Kidney epithelial cell (primary cell): ENCODE results near the gene PROX1. TPM values are rescaled to one million over a fixed set of nuclear protein-coding genes. Genes with fewer than 3 reads are reported as not detected.

Experiments used
- DNase-seq: peaks from one replicate; pipeline ENCODE4 v3.0.0-alpha.2; 2010; ENCODE audit warnings: low read depth
- H3K27me3 ChIP-seq: 2 replicates; pipeline ENCODE4 v1.6.0; 2011; ENCODE audit warnings: low read length; ENCODE audit not compliant: control insufficient read depth, insufficient read depth
- H3K36me3 ChIP-seq: 2 replicates; pipeline ENCODE4 v1.5.1; 2011; ENCODE audit warnings: low read length; ENCODE audit not compliant: control insufficient read depth, insufficient read depth
- H3K4me3 ChIP-seq: 2 replicates; pipeline ENCODE4 v1.5.1; 2011; ENCODE audit warnings: low read depth, mild to moderate bottlenecking, control low read depth, low read length
- total RNA-seq: library from RNA; depleted of rRNA; stranded (reverse); fragments of >200 nt; gene quantifications from 2 replicates; pipeline ENCODE4 v1.2.3, GENCODE V29; 2015
- TF ChIP-seq, protein P1 (sequence below): IDR thresholded peaks from 2 replicates; pipeline ENCODE4 v1.5.1; 2011; ENCODE audit warnings: mild to moderate bottlenecking, moderate library complexity, low read length, control low read depth, inconsistent platforms; ENCODE audit not compliant: insufficient read depth, poor library complexity, severe bottlenecking

PROX1 gene
- total RNA-seq, 1 donor from 2014 or later, result 0.88 TPM

DNA sequence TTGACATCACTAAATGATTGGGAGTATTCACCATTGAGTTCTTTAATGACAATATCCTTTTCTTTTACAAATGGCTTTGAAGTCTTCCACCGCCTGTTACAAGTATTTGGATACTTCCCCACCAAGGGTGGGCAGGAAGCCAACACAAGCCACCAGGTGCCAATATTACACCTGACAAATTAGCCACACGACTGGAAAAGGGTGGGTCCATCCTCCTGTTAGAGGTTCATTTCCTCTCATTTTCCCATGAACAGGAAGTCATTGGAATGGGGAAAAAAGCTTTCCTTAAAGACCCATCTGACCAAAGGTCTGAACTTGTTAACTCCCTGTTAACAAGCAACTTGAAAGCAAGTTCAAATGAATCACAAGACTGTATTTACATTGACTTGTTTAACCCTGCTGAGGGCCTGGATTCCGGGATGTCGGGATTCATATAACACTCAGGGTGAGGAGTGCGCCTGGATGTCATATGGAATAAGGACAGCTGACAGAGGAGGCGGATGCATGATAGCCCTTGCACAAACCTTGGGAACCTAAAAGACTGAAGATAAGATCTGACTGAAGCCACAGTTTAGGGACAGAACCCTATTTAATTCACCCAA is 40.5 kb upstream of the PROX1 start:
- H3K4me3 ChIP-seq, result no peak overlapping the region

DNA sequence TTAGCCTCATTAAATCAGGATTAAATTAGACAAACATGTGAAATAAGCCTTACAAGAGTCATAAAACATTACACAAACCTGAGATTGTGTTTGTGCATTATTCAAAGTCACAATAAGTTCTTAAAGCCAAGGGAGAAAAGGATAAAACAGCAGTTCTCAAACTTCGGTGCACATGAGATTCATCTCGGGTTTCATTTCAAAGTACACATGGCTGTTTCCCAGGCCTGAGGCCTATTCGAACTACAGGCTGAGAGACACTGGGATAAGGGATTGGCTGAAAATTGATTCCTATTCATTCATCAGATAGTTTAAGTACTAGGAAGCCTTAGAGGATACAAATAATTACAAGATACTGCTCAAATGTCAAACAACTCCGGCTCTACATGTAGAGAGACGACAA is 35.9 kb upstream of the PROX1 start:
- no peak for DNase-seq

More for the DNA sequence above, 40.5 kb upstream of the PROX1 start:
- H3K36me3 ChIP-seq, result no peaks in the 10 kb centered on the region
- no peak for DNase-seq
- TF ChIP-seq, protein P1, sequence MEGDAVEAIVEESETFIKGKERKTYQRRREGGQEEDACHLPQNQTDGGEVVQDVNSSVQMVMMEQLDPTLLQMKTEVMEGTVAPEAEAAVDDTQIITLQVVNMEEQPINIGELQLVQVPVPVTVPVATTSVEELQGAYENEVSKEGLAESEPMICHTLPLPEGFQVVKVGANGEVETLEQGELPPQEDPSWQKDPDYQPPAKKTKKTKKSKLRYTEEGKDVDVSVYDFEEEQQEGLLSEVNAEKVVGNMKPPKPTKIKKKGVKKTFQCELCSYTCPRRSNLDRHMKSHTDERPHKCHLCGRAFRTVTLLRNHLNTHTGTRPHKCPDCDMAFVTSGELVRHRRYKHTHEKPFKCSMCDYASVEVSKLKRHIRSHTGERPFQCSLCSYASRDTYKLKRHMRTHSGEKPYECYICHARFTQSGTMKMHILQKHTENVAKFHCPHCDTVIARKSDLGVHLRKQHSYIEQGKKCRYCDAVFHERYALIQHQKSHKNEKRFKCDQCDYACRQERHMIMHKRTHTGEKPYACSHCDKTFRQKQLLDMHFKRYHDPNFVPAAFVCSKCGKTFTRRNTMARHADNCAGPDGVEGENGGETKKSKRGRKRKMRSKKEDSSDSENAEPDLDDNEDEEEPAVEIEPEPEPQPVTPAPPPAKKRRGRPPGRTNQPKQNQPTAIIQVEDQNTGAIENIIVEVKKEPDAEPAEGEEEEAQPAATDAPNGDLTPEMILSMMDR, result no peak
- H3K27me3 ChIP-seq, result no peaks in the 10 kb centered on the region

DNA sequence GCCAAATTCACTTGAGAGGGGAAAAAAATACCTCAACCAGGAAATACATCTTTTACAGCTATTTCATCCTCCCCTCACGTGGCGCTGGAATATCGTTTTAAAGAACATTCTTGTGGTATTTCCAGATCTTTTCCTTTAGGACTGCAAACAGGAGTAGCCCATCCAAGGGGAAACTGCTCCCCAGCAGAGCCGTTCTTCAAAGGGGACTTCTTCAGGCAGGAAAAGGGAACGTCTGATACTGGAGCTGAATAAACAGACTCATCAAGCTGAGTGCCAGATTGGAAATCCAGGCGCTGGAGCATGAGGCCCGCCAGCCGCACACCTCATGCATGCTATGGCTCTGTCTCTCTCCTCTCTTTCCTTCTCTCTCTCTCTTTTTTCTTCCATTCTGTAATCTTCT is 34.0 kb upstream of the PROX1 start:
- H3K27me3 ChIP-seq, result no peaks in the 10 kb centered on the region
- DNase-seq, result no peak
- TF ChIP-seq, protein P1, result no peak
- no peaks in the 10 kb centered on the region for H3K36me3 ChIP-seq
- no peak overlapping the region for H3K4me3 ChIP-seq

More for the DNA sequence above, 35.9 kb upstream of the PROX1 start:
- Histone ChIP-seq H3K36me3 (no peaks in the 10 kb centered on the region), H3K27me3 (no peaks in the 10 kb centered on the region), H3K4me3 (no peak overlapping the region)
- TF ChIP-seq, protein P1, result no peak

DNA sequence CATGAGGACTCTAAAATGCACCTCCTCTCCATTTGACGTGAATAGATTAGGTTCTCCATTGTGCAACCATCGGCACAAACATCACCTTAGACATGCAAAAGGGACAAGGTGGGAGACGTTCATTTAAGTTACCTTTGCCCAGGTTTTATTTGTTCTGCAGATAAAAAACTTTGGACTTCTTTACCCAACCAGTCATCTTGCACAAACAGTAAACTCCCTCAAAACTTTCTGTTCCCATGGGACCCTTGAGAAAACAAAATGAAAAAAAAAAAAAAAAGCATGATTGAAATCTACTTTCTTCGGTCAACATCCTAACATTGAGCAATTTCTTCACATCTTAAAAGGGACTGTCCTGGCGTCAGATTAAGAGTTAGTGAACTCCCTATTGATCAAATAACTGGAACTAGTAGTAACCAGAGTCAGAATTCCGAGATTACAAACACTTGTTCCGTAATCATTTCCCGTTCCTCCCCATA is 31.4 kb upstream of the PROX1 start:
- peaks cover 3% of the 10 kb centered on the region for H3K27me3 ChIP-seq
- no peaks in the 10 kb centered on the region for H3K36me3 ChIP-seq
- DNase-seq, result no peak
- TF ChIP-seq, protein P1, result no peak
- H3K4me3 ChIP-seq, result no peak overlapping the region

DNA sequence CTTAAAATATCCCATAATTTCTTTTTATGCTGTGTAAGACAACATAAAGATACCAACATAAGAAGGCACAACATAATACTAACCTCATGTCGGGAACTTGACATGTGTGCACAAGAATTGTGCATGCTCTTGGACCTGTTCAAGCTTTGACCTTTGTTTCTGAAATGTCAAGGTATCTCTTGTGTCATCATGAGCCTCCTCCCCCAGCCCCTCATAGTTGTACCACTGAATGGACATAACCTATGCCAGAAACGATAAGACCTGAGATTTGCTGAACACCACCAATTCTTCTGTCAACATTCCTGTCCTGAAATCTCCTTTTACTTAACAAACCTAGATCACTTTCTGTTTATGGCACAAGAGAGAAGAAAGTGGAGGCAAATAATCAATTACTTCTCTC is 29.4 kb upstream of the PROX1 start:
- no peak overlapping the region for H3K4me3 ChIP-seq
- peaks cover 3% of the 10 kb centered on the region for H3K27me3 ChIP-seq
- DNase-seq, result no peak
- TF ChIP-seq, protein P1, result no peak
- no peaks in the 10 kb centered on the region for H3K36me3 ChIP-seq

DNA sequence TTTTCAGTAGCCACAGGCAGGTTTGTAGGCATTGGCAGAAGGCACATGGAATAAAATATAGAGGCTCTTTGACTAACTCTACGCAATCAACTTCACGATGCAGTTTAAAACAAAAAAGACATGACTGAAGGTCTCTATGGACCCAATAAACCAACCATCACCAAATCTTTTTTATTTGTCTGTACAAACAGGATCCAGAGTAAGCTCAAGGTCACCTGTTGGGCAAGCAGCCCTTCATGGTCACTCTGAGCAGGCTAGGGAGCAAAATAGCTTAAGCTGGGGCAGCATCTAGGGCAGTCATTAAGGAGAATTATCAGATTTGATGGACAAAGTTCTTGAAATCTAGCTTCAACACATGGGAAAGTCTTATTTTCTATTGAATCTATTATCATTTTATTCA is 26.8 kb upstream of the PROX1 start:
- Histone ChIP-seq H3K4me3 (no peak overlapping the region), H3K27me3 (peaks cover 3% of the 10 kb centered on the region), H3K36me3 (no peaks in the 10 kb centered on the region)
- TF ChIP-seq, protein P1, result no peak
- DNase-seq, result no peak
